AG09309 (cell line): ENCODE results near the gene RYR1.

Experiments
- DNase-seq: peaks from one replicate; pipeline ENCODE4 v3.0.0-alpha.2; 2010; ENCODE audit warnings: low read depth
- H3K4me3 ChIP-seq: 2 replicates; pipeline ENCODE4 v1.5.1; 2011; ENCODE audit warnings: mild to moderate bottlenecking, low read depth, low read length, moderate library complexity; ENCODE audit not compliant: control insufficient read depth
- CTCF ChIP-seq: IDR thresholded peaks from 2 replicates; pipeline ENCODE4 v1.5.1; 2011; ENCODE audit warnings: mild to moderate bottlenecking, low read depth, low read length, inconsistent platforms; ENCODE audit not compliant: insufficient read depth, control insufficient read depth; ENCODE audit errors: missing control alignments

Gene RYR1

GRCh38 chr19:38433268-38433733 is at the start of gene RYR1:
RYR1 (plus strand) TSS chr19:38433691; CDS start chr19:38433830, 139 bp downstream.
- TF ChIP-seq CTCF = no peak
- no peak for DNase-seq
- H3K4me3 ChIP-seq = no peak within 1 kb of the TSS

GRCh38 chr19:38383743-38384142 is 49.7 kb upstream of the RYR1 start:
- DNase-seq = no peak

GRCh38 chr19:38384209-38385027 is 49.1 kb upstream of the RYR1 start:
- TF ChIP-seq CTCF = peak; percentile 47
- no peak for DNase-seq
- H3K4me3 ChIP-seq = no peak overlapping the region

More at GRCh38 chr19:38383743-38384142, 49.7 kb upstream of the RYR1 start:
- no peak overlapping the region for H3K4me3 ChIP-seq
- no peak for TF ChIP-seq CTCF

- no peak for DNase-seq
- H3K4me3 ChIP-seq = no peak overlapping the region
- no peak for TF ChIP-seq CTCF
Measured at GRCh38 chr19:38385057-38385803, 48.3 kb upstream of the RYR1 start.

- DNase-seq = no peak
- no peak overlapping the region for H3K4me3 ChIP-seq
- TF ChIP-seq CTCF = no peak
Measured at GRCh38 chr19:38385804-38386257, 47.7 kb upstream of the RYR1 start.

GRCh38 chr19:38386300-38386970 is 47.1 kb upstream of the RYR1 start:
- DNase-seq = no peak
- no peak overlapping the region for H3K4me3 ChIP-seq
- no peak for TF ChIP-seq CTCF
